GM19438 (cell line): ENCODE results near the gene ZFYVE21.

Source experiments
- ATAC-seq: cut with Tn5 transposase; IDR thresholded peaks from one replicate; pipeline ENCODE4 v1.9.1; 2021; ENCODE audit warnings: low read depth; ENCODE audit not compliant: unreplicated experiment

The ZFYVE21 gene

GRCh38 chr14:103715052-103716000 is at the start of gene ZFYVE21, which contains the start of gene XRCC3:
ZFYVE21 (plus strand) TSS chr14:103715810; CDS start chr14:103715842, 32 bp downstream.
XRCC3 (minus strand) TSS chr14:103715451; CDS start chr14:103711087, 4,364 bp downstream.
- peak; percentile 94 for ATAC-seq

GRCh38 chr14:103667671-103668070 is 47.9 kb upstream of the ZFYVE21 start:
- ATAC-seq: no peak

GRCh38 chr14:103668117-103668516 is 47.5 kb upstream of the ZFYVE21 start:
- ATAC-seq: no peak

GRCh38 chr14:103669370-103669769 is 46.2 kb upstream of the ZFYVE21 start:
- no peak for ATAC-seq

GRCh38 chr14:103671911-103672310 is 43.7 kb upstream of the ZFYVE21 start:
- no peak for ATAC-seq

- no peak for ATAC-seq
Observed at GRCh38 chr14:103675957-103676356, 39.7 kb upstream of the ZFYVE21 start.

GRCh38 chr14:103676881-103677675 is 38.5 kb upstream of the ZFYVE21 start:
- no peak for ATAC-seq

- ATAC-seq: no peak
Observed at GRCh38 chr14:103679351-103679750, 36.3 kb upstream of the ZFYVE21 start.

- no peak for ATAC-seq
Observed at GRCh38 chr14:103680491-103681231, 34.9 kb upstream of the ZFYVE21 start.

- ATAC-seq: no peak
Observed at GRCh38 chr14:103683139-103683538, 32.5 kb upstream of the ZFYVE21 start.

GRCh38 chr14:103684471-103684870 is 31.1 kb upstream of the ZFYVE21 start:
- ATAC-seq: no peak

- ATAC-seq: no peak
Observed at GRCh38 chr14:103684871-103685270, 30.7 kb upstream of the ZFYVE21 start.

- ATAC-seq: no peak
Observed at GRCh38 chr14:103685276-103686211, 30.1 kb upstream of the ZFYVE21 start.

GRCh38 chr14:103686831-103687485 is 28.7 kb upstream of the ZFYVE21 start:
- ATAC-seq: no peak

- no peak for ATAC-seq
Observed at GRCh38 chr14:103687712-103688111, 27.9 kb upstream of the ZFYVE21 start.

GRCh38 chr14:103688441-103688840 is 27.2 kb upstream of the ZFYVE21 start:
- no peak for ATAC-seq

GRCh38 chr14:103688906-103689902 is 26.4 kb upstream of the ZFYVE21 start:
- ATAC-seq: peak; percentile 59

- no peak for ATAC-seq
Observed at GRCh38 chr14:103690332-103690731, 25.3 kb upstream of the ZFYVE21 start.
